SK-N-SH (cell line): ENCODE results near the gene ADGRF4. TPM values are rescaled to one million over a fixed set of nuclear protein-coding genes. Genes with fewer than 3 reads are reported as not detected.

Source experiments
- CTCF ChIA-PET: fragments of 300-600, 350-600 bp; formaldehyde crosslinking; extraction: SDS; loops from one replicate; lab custom pipeline; 2021; lab: Yijun Ruan, JAX
- POLR2A ChIA-PET: fragments of 350-600 bp; sonication (Branson Sonifier 250); formaldehyde crosslinking; extraction: SDS; loops from one replicate; lab custom pipeline; 2020; ENCODE audit warnings: antibody characterized with exemption, inconsistent platforms; lab: Yijun Ruan, JAX
- DNase-seq: peaks from one replicate; pipeline ENCODE4 v3.0.0; 2012
- H2AFZ ChIP-seq: fragments of 200-600 bp; sonication (generic); 2 replicates; pipeline ENCODE4 v1.8.1; 2016; ENCODE audit warnings: antibody characterized with exemption, mild to moderate bottlenecking, low read depth
- H3F3A ChIP-seq: fragments of 200-600 bp; sonication (generic); replicated peaks from 2 replicates; pipeline ENCODE3; 2016; ENCODE audit warnings: antibody characterized with exemption, mild to moderate bottlenecking; ENCODE audit not compliant: insufficient read depth
- H3K27ac ChIP-seq, 2 experiments: fragments of 200-500 bp in 1 of 2; fragments of 200-600 bp in 1 of 2; sonication (Bioruptor generic) in 1 of 2; sonication (generic), shearing (Covaris generic) in 1 of 2; 2 replicates each; pipeline versions ENCODE4 v1.5.1 to v1.6.1; 2014 to 2016; ENCODE audit warnings: low read depth in 2 of 2, inconsistent platforms in 1 of 2, low read length in 1 of 2, mild to moderate bottlenecking in 1 of 2, mixed read lengths in 1 of 2
- H3K27me3 ChIP-seq: fragments of 200-600 bp; sonication (generic), shearing (Covaris generic); 2 replicates; pipeline ENCODE4 v1.6.1; 2016; ENCODE audit warnings: mixed run types; ENCODE audit not compliant: insufficient read depth
- H3K36me3 ChIP-seq, 2 experiments: fragments of 200-500 bp in 1 of 2; fragments of 200-600 bp in 1 of 2; sonication (Bioruptor generic) in 1 of 2; sonication (generic) in 1 of 2; replicated peaks in 1 of 2; 2 replicates each; pipeline versions ENCODE3 to v1.5.1; 2014 to 2016; ENCODE audit warnings: low read length in 1 of 2, mild to moderate bottlenecking in 1 of 2; ENCODE audit not compliant: insufficient read depth in 2 of 2, control insufficient read depth in 1 of 2
- H3K4me1 ChIP-seq, 2 experiments: fragments of 200-500 bp in 1 of 2; fragments of 200-600 bp in 1 of 2; sonication (Bioruptor generic) in 1 of 2; sonication (generic), shearing (Covaris generic) in 1 of 2; 2 replicates each; pipeline versions ENCODE4 v1.5.1 to v1.6.1; 2014 to 2016; ENCODE audit warnings: low read depth in 1 of 2, low read length in 1 of 2, mixed run types in 1 of 2; ENCODE audit not compliant: insufficient read depth in 2 of 2, control insufficient read depth in 1 of 2
- H3K4me2 ChIP-seq: fragments of 200-600 bp; sonication (generic), shearing (Covaris generic); 2 replicates; pipeline ENCODE4 v1.6.1; 2017; ENCODE audit warnings: mixed run types
- H3K4me3 ChIP-seq, 2 experiments: fragments of 200-500 bp in 1 of 2; fragments of 200-600 bp in 1 of 2; sonication (Bioruptor generic) in 1 of 2; sonication (generic), shearing (Covaris generic) in 1 of 2; 2 replicates each; pipeline versions ENCODE4 v1.5.1 to v1.8.1; 2014 to 2016; ENCODE audit warnings: low read depth in 2 of 2, inconsistent platforms in 1 of 2, low read length in 1 of 2, mild to moderate bottlenecking in 1 of 2, mixed read lengths in 1 of 2, moderate library complexity in 1 of 2
- H3K79me2 ChIP-seq: fragments of 200-600 bp; sonication (generic); 2 replicates; pipeline ENCODE4 v1.8.1; 2017; ENCODE audit warnings: mild to moderate bottlenecking; ENCODE audit not compliant: insufficient read depth
- H3K9ac ChIP-seq: fragments of 200-600 bp; sonication (generic); 2 replicates; pipeline ENCODE4 v1.6.1; 2017; ENCODE audit warnings: mixed run types
- H3K9me2 ChIP-seq: fragments of 200-600 bp; sonication (generic); 2 replicates; pipeline ENCODE4 v1.6.1; 2017; ENCODE audit warnings: mixed run types
- H3K9me3 ChIP-seq: fragments of 200-600 bp; sonication (generic); 2 replicates; pipeline ENCODE4 v1.6.1; 2017; ENCODE audit warnings: mixed run types, mild to moderate bottlenecking, moderate library complexity
- H4K20me1 ChIP-seq: fragments of 200-600 bp; sonication (generic); 2 replicates; pipeline ENCODE4 v1.6.1; 2017; ENCODE audit warnings: mild to moderate bottlenecking, mixed run types; ENCODE audit not compliant: insufficient read depth
- CTCF ChIP-seq: fragments of 200-600 bp; sonication (generic); IDR thresholded peaks from 2 replicates; pipeline ENCODE4 v1.6.1; 2017; ENCODE audit warnings: antibody characterized with exemption, mild to moderate bottlenecking, moderate library complexity
- ELF1 ChIP-seq: IDR thresholded peaks from 2 replicates; pipeline ENCODE4 v1.4.0; 2012
- EZH2phosphoT487 ChIP-seq: fragments of 200-600 bp; sonication (generic); IDR thresholded peaks from 2 replicates; pipeline ENCODE4 v1.6.1; 2017; ENCODE audit warnings: low read depth, mixed run types, mild to moderate bottlenecking, antibody characterized with exemption, moderate library complexity, borderline replicate concordance
- FOSL2 ChIP-seq: IDR thresholded peaks from 2 replicates; pipeline ENCODE4 v1.4.0; 2012; ENCODE audit warnings: low read depth, mild to moderate bottlenecking, moderate library complexity, borderline replicate concordance
- FOXM1 ChIP-seq: IDR thresholded peaks from 2 replicates; pipeline ENCODE4 v1.4.0; 2012; ENCODE audit warnings: low read depth, mild to moderate bottlenecking
- GABPA ChIP-seq: IDR thresholded peaks from 2 replicates; pipeline ENCODE4 v1.4.0; 2012; ENCODE audit warnings: low read depth, mild to moderate bottlenecking
- GATA2 ChIP-seq: sonication (generic); formaldehyde crosslinking; IDR thresholded peaks from 2 replicates; pipeline ENCODE4 v1.5.0; 2020; ENCODE audit warnings: mild to moderate bottlenecking, missing genetic modification reagents
- IRF3 ChIP-seq: fragments of 150-350 bp; IDR thresholded peaks from 2 replicates; pipeline ENCODE4 v1.6.1; 2016; ENCODE audit warnings: mild to moderate bottlenecking, low read depth, low read length
- NFIC ChIP-seq: IDR thresholded peaks from 2 replicates; pipeline ENCODE4 v1.4.0; 2012; ENCODE audit warnings: borderline replicate concordance
- NRF1 ChIP-seq: IDR thresholded peaks from 2 replicates; pipeline ENCODE4 v1.6.1; 2012; ENCODE audit warnings: low read depth, mild to moderate bottlenecking, low read length
- PBX3 ChIP-seq: IDR thresholded peaks from 2 replicates; pipeline ENCODE4; 2012
- POLR2AphosphoS5 ChIP-seq: IDR thresholded peaks from 2 replicates; pipeline ENCODE4 v1.6.1; 2012; ENCODE audit warnings: low read depth, low read length
- RAD21 ChIP-seq: IDR thresholded peaks from 2 replicates; pipeline ENCODE4 v1.6.1; 2012; ENCODE audit warnings: mild to moderate bottlenecking, low read length
- RCOR1 ChIP-seq: fragments of 150-350 bp; IDR thresholded peaks from 2 replicates; pipeline ENCODE4 v1.6.1; 2017; ENCODE audit warnings: antibody characterized with exemption, low read length
- RFX5 ChIP-seq: IDR thresholded peaks from 2 replicates; pipeline ENCODE4 v1.6.1; 2012; ENCODE audit warnings: mild to moderate bottlenecking, improper control_type of control experiment, low read length
- RXRA ChIP-seq: IDR thresholded peaks from 2 replicates; pipeline ENCODE4 v1.4.0; 2012; ENCODE audit warnings: low read depth, mild to moderate bottlenecking, borderline replicate concordance
- TCF12 ChIP-seq: IDR thresholded peaks from 2 replicates; pipeline ENCODE4 v1.4.0; 2012
- TEAD4 ChIP-seq: IDR thresholded peaks from 2 replicates; pipeline ENCODE4 v1.4.0; 2012; ENCODE audit warnings: mild to moderate bottlenecking, borderline replicate concordance; ENCODE audit not compliant: insufficient read depth
- USF1 ChIP-seq: IDR thresholded peaks from 2 replicates; pipeline ENCODE4 v1.4.0; 2012; ENCODE audit warnings: low read depth, borderline replicate concordance
- YY1 ChIP-seq: IDR thresholded peaks from 2 replicates; pipeline ENCODE4 v1.4.0; 2012; ENCODE audit warnings: low read depth, mild to moderate bottlenecking
- ZBTB33 ChIP-seq: IDR thresholded peaks from 2 replicates; pipeline ENCODE4 v1.4.0; 2012; ENCODE audit warnings: low read depth, borderline replicate concordance
- WGBS: methylation state at CpG from one replicate; pipeline ENCODE4 v1.1.6; 2017; ENCODE audit warnings: low lambda C conversion rate; 5-methylcytosine and 5-hydroxymethylcytosine counted together
- polyA plus RNA-seq, 3 experiments: library from polyadenylated mRNA; depleted of rRNA; stranded (reverse); fragments of >200 nt; gene quantifications; 2 replicates each; pipeline ENCODE4 v1.2.3, GENCODE V29; 2012

Gene ADGRF4
- polyA plus RNA-seq, 1 of the 3 experiments (the other 2 are of a cell fraction), result not detected

- DNase-seq, result no peak
- H3K4me2 ChIP-seq, result no peak overlapping the region
- no peaks in the 10 kb centered on the region for H3F3A ChIP-seq
- TF ChIP-seq ZBTB33 (no peak), ELF1 (no peak), GATA2 (CRISPR knock-in tag) (no peak), RAD21 (no peak), NRF1 (no peak), RCOR1 (no peak), RFX5 (no peak), RXRA (no peak), PBX3 (no peak), TCF12 (no peak), TEAD4 (no peak)
- no peaks in the 10 kb centered on the region for H3K4me1 ChIP-seq
- H3K9me2 ChIP-seq, result no peaks in the 10 kb centered on the region
- POLR2A ChIA-PET, result no interaction called here
- CTCF ChIA-PET, result no interaction called here
- no peaks in the 10 kb centered on the region for H3K36me3 ChIP-seq
- no peak overlapping the region for H3K27ac ChIP-seq
- no peaks in the 10 kb centered on the region for H4K20me1 ChIP-seq
- 0% methylated on average over 1 of the region's 1 CpG for WGBS
- no peak overlapping the region for H3K9ac ChIP-seq
- no peaks in the 10 kb centered on the region for H3K9me3 ChIP-seq
- H2AFZ ChIP-seq, result no peak overlapping the region
- H3K79me2 ChIP-seq, result no peaks in the 10 kb centered on the region
- peaks cover 23% of the 10 kb centered on the region; the same call in 1 of the 2 replicates for H3K27me3 ChIP-seq
- no peak overlapping the region for H3K4me3 ChIP-seq
These were observed 19.6 kb upstream of the ADGRF4 start for GRCh38 chr6:47678739-47679138.

GRCh38 chr6:47679322-47679906 lies 19.0 kb upstream of the ADGRF4 start:
- ChIA-PET POLR2A (no interaction called here), CTCF (no interaction called here)
- Histone ChIP-seq H3K9me3 (no peaks in the 10 kb centered on the region), H3K27ac (no peak overlapping the region), H4K20me1 (no peaks in the 10 kb centered on the region), H3K9ac (no peak overlapping the region), H3K4me3 (no peak overlapping the region), H3K27me3 (peaks cover 23% of the 10 kb centered on the region; the same call in 1 of the 2 replicates), H3K4me2 (no peak overlapping the region), H3K79me2 (no peaks in the 10 kb centered on the region), H3F3A (no peaks in the 10 kb centered on the region), H3K9me2 (no peaks in the 10 kb centered on the region), H2AFZ (no peak overlapping the region), H3K4me1 (no peaks in the 10 kb centered on the region), H3K36me3 (no peaks in the 10 kb centered on the region)
- no peak for DNase-seq
- WGBS, result 2% methylated on average over 4 of the region's 4 CpGs
- TF ChIP-seq NFIC (no peak), RFX5 (no peak), EZH2phosphoT487 (no peak), POLR2AphosphoS5 (no peak), GATA2 (CRISPR knock-in tag) (no peak), IRF3 (no peak), TCF12 (no peak), CTCF (no peak), RAD21 (no peak), USF1 (no peak), FOXM1 (no peak), YY1 (no peak), FOSL2 (no peak), GABPA (no peak)
